AG09309 (cell line): ENCODE measurements around the gene OLA1.

Experiments used
- DNase-seq: peaks from one replicate; pipeline ENCODE4 v3.0.0-alpha.2; 2010; ENCODE audit warnings: low read depth
- H3K4me3 ChIP-seq: 2 replicates; pipeline ENCODE4 v1.5.1; 2011; ENCODE audit warnings: mild to moderate bottlenecking, low read depth, low read length, moderate library complexity; ENCODE audit not compliant: control insufficient read depth
- CTCF ChIP-seq: IDR thresholded peaks from 2 replicates; pipeline ENCODE4 v1.5.1; 2011; ENCODE audit warnings: mild to moderate bottlenecking, low read depth, low read length, inconsistent platforms; ENCODE audit not compliant: insufficient read depth, control insufficient read depth; ENCODE audit errors: missing control alignments

The OLA1 gene

DNA sequence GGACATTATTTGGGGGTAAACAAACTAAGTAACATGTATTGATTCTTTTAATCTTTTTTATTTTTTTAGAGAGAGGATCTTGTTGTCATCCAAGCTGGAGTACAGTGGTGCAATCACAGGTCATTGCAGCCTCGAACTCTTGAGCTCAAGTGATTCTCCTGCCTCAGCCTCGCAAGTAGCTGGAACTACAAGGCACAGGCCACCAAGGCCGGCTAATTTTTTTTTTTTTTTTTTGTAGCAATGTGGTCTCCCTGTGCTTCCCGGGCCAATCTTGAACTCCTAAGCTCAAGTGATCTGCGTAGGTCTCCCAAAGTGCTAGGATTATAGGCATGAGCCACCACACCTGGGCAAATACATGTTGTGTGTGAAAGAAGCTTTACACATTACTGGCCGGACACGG lies 29.6 kb downstream of the OLA1 start:
- no peak overlapping the region for H3K4me3 ChIP-seq
- no peak for TF ChIP-seq CTCF
- DNase-seq, result no peak

GRCh38 chr2:174217869-174218268 lies 30.5 kb downstream of the OLA1 start:
- no peak for DNase-seq
- no peak overlapping the region for H3K4me3 ChIP-seq
- no peak for TF ChIP-seq CTCF

DNA sequence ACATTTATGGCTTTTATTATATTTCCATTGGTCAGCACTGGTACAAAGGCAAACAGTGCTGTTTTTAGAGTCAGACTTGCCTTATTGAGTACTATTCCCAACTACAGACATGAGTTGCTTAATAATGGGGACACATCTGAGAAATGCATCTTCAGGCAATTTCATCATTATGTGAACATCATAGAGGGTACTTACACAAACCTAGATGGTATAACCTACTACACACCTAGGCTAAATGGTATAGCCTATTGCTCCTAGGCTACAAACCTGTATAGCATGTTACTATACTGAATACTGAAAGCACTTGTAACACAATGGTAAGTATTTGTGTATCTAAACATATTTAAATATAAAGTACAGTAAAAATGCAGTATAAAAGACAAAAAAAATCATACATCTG lies 36.4 kb downstream of the OLA1 start:
- DNase-seq, result no peak
- H3K4me3 ChIP-seq, result no peak overlapping the region
- no peak for TF ChIP-seq CTCF

DNA sequence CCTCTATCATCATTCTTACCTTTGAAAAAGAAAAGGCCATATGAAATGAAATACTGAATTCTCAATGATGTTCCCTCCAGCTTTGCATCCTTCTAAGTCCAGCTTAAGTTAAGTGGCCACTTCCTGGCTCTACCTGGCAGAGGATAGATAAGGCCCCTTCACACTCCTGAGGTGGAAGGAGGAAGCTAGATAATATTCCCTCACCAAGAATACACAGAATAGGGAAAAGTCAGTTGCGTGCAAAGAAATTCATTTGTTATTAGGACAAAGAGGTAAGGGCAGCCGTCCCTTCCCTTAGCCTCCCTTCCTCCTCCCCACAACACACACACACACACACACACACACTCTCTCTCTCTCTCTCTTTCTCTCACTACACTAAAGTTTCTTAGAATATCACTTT lies 37.5 kb downstream of the OLA1 start:
- H3K4me3 ChIP-seq, result no peak overlapping the region
- DNase-seq, result no peak
- TF ChIP-seq CTCF, result no peak

GRCh38 chr2:174209325-174209724 lies 39.0 kb downstream of the OLA1 start:
- TF ChIP-seq CTCF, result no peak
- H3K4me3 ChIP-seq, result no peak overlapping the region
- DNase-seq, result no peak

DNA sequence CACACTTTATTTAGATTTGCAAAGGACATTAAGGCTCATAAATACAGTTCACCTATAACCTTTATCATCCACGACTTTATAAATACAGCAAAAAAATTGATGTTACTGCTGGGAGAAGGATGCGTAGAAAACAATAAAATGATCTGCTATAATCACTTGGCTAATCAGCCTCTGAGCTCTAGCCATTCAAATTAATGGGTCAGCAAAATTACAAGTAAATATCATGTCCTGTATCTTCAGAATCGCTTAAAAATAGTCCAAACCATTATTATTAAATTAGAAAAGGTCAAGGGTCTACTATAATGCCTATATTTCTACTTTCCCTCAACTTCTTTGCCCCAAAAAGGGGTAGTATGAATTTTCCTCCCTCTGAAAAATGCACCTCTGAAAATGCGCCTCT lies 40.3 kb downstream of the OLA1 start:
- no peak overlapping the region for H3K4me3 ChIP-seq
- no peak for TF ChIP-seq CTCF
- DNase-seq, result no peak

- no peak for DNase-seq
- TF ChIP-seq CTCF, result no peak
- no peak overlapping the region for H3K4me3 ChIP-seq
These were observed 42.8 kb downstream of the OLA1 start for GRCh38 chr2:174205562-174205961.
